Stimulated activated CD4-positive, alpha-beta T cell treated with anti-CD3 and anti-CD28 coated beads, Interleukin-1b, Interleukin-23, amount 100 ng/mL, for 24 hours (primary cell): Measurements from ENCODE around the gene PCDHA1.
A peak's percentile ranks its signal among the peaks of the same experiment; 100 is the strongest.

Experiments
- DNase-seq, 4 experiments: peaks; one replicate each; pipeline ENCODE4 v3.0.0-alpha.2; 2020; ENCODE audit warnings: low read depth in 4 of 4, low spot score in 1 of 4

PCDHA1 gene

DNA sequence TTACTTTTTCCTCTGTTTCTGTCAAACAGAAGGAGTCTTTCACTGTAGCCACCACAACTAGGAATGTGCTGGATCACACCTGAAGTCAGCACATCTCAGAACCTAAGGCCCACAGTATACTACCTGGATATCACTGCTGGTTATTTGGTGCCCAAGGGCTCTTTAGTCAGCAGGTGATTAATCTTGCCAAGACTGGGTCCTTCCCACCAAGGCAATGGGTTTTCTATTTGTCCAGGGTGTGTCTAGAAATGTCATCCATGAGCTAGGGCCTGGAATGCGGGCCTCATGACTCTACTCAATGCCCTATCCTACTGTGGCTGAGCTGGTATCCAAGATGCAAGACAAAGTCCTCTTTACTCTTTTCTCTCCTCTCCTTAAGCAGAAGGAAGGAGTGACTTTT lies 130.4 kb downstream of the PCDHA1 start:
- DNase-seq = no peak

DNA sequence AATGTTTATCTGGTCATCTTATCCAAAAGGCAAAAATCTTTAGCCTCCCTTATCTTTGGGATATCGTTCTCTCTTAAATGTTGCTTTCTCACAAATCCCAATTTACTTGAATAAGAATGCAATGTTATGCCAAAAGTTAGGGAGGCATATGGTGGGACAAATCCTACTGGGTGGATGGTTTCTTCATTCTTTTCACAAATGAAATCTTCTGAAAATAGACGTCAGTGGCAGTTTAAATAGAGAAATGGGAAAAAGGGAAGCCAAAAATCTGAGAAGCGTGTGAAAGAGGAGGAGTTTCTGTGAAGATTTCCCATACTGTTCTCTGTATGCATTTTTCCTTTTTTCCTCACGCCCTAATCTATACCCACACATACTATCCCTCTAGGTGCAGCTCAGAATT lies 137.7 kb downstream of the PCDHA1 start:
- no peak for DNase-seq

DNA sequence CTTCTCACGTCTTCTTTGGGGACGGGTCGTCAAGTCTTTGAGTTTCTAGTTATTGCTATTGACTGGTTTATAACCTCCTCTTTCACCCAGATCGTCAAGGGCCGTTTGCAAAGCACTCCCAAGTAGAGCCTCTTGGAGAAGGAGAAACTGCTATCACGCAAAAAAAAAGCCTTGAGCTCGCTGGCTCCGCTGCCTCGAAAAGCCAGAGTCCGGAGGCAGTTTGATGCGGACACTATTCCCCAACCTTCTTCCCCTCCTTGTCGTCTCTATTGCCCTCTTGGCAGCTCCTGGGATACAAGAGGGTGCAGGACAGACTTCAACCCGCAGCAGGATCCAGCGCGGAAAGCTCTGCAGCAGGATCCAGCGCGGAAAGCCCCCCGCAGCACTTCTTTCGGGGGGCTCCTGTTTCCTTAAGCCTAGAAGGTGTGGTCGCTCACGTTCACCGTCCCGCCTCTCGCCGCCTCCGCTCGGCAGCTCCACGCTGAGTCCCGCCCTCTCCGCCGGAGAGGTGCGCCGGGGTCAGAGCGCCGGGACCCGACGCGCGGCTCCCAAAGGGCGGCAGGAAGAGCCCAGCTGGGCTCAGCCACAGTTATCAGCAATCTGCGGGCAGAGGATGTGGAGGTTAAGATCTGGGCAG lies 140.0 kb downstream of the PCDHA1 start, which contains the start of gene PCDHAC1:
PCDHAC1 (plus strand) TSS at position 494 of the 637 bp plus-strand sequence. CDS start 594 bp downstream, outside the sequence.
- no peak for DNase-seq

DNA sequence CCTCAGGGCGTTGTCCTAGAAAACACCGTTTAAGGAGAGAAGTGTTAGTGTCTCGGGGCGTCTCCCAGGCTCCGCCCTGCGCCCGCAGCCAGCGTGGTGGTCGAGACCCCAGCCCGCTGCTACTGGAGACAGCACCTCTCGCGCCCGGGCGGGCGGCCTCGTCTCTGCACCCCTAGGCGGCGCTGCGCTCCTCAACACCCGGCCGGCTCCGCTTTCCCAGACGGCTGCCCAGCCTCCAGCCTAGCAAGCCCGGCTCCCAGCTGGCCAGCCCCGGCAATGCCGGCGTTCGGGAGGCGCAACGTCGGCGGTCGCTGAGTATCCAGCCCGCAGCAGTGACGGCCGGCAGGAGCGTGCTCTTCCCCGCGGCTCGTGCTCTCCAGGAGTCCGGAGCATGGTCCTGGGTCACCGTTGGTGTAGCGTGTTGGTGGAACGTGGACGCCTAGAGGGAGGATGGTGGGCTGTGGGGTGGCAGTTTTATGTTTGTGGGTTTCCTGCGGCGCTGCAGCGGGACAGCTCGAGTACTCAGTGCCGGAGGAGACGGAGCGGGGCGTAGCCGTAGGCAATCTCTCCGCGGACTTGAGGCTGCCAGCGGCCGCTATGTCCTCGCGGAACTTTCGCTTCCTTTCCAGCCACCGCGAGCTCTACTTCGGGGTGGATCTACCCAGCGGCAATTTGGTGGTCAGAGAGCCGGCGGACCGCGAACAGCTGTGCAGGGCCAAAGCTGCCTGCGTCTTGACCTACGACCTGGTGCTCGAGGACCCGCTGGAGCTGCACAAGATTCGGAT lies 140.7 kb downstream of the PCDHA1 start:
- peak in 3 of 4 experiments; percentile 1 to 30 (median 5) for DNase-seq

DNA sequence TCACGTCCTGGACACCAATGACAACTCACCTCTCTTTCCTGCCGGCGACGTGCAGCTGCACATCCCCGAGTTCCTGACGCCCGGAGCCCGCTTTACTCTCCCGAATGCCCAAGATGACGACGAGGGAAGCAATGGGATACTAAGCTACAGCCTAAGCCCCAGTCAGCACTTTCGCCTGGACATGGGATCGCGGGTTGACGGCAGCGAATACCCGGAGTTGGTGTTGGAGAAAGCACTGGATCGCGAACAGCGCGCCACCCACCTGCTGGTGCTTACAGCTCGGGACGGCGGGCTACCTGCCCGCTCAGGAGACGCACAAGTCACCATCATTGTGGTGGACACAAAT lies 141.3 kb downstream of the PCDHA1 start:
- DNase-seq = no peak

DNA sequence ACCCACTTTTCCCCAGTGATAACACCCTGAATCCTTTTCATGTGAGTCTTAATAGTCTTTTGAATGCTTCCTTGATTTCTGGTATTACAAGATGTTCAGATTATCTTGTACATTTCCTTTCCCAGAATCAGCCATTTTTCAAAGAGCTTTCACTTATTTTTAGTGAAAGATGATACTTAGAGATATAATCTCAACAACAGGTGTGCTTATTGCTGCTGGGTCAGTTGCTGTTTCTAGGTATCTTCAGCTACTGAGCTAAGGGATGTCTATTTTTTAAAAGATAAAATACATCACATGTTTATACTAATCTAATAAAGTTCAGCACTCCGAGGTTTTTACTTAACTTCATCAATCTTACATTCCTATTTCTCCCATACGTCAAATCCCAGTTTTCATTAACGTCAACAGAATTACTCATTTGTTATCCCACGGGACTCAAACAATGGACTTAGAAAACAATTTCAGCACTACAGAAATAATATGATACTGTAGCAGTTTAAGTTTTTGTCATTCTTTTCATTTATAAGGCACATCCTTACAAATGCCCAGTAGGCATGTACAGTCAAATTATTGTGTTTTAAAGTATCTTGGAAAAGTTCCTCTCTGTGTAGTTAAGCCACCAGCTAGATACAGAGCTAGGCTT lies 149.1 kb downstream of the PCDHA1 start:
- no peak for DNase-seq

DNA sequence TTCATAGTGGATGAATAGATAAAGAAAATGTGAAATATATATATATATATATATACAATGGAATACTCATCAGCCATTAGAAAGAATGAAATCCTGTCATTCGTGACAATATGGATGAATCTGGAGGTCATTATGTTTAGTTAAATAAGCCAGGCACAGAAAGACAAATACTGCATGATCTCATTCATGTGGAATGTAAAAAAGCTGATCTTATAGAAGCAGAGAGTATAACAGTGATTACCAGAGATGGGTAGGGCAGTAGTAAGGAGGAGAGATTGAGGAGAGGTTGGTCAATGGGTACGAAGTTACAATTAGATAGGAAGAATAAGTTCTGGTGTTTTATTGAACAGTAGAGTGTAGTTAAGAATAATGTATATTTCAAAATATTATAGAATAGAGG lies 160.6 kb downstream of the PCDHA1 start:
- DNase-seq = no peak

DNA sequence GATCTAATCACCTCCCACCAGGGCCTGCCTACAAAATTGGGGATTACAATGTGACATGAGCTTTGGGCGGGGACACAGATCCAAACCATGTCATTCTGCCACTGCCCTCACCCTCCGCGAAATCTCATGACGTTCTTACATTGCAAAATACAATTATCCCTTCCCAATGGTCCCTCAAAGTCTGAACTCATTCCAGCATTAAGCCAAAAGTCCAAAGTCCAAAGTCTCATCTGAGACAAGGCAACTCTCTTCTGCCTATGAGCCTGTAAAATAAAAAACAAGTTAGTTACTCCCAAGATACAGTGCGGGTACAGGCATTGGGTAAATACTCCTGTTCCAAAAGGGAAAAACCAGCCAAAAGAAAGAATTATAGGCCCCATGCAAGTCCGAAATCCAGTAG lies 165.7 kb downstream of the PCDHA1 start:
- DNase-seq = no peak

DNA sequence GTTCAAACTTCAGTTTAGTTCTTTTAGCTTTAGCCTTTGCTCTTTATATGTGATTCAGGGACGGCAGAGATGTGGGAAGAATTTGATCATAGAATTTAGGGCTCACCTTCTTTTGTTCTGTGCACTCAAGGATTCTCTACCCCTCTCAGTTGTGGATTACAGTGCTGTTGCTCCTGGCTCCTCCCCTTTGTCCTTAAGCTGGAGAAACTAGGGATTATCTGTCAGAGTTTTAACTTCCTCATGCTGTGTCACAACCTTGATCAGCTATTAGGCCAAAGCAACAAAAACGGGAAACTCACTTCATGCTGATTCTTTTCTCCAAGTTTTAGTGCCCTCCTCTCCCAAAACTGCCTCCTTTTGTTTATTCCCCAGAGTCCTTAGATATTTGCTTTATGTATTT lies 167.3 kb downstream of the PCDHA1 start:
- no peak for DNase-seq

DNA sequence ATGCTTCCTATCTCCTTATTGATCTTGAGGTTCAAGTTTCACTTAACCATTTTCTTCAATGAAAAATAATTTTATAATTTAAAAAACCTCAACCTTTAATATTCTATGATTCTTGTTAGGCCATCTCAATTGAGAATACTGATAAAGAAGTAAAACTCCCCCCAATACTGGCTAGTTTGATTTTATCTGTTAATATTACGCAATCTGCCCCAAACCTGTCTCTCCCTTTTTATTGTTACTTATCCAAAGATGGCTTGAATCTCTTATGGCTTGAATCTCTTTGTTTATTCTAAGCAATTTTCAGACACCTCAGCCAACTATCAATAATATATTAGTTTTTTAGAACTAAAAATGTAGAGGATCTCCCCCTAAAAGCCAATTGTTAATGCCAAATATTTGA lies 176.2 kb downstream of the PCDHA1 start:
- DNase-seq = no peak

DNA sequence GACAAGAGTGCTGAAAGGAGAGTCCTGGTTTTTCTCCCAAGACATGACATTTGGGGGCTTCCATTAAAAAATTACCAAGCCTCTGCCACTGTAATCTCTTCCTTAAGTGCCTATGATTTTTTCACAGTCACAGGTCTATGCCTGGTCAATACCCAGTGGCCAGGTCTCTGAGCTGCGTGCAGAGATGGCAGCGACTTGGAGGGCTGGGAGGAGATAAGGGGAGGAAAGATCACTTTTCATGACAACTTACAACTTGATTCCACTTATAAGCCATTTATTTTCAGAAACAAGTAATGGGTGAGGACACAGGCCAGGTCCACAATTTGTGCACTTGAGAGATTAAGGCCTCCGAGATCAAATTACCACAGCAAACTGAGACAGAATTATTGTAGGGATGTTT lies 178.4 kb downstream of the PCDHA1 start:
- DNase-seq = no peak

DNA sequence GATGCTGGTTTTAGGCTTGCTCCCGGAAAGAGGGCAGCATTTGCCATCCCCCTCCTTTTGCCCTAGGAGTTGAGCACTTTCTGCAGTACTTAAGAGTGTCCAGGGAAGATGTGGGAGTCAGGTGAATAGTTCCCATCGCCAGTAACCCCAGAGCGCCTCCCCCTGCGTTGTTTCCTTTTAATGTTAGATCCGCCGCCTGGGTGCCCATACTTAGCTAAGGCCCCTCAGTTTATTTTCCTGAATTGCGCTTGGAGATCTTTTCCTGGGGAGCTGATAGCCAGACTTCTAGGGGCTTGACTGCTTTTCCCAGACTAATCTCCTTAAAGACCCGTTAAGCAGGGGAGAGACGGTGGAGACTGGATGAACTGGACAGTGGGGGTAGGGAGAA lies 180.0 kb downstream of the PCDHA1 start:
- no peak for DNase-seq

DNA sequence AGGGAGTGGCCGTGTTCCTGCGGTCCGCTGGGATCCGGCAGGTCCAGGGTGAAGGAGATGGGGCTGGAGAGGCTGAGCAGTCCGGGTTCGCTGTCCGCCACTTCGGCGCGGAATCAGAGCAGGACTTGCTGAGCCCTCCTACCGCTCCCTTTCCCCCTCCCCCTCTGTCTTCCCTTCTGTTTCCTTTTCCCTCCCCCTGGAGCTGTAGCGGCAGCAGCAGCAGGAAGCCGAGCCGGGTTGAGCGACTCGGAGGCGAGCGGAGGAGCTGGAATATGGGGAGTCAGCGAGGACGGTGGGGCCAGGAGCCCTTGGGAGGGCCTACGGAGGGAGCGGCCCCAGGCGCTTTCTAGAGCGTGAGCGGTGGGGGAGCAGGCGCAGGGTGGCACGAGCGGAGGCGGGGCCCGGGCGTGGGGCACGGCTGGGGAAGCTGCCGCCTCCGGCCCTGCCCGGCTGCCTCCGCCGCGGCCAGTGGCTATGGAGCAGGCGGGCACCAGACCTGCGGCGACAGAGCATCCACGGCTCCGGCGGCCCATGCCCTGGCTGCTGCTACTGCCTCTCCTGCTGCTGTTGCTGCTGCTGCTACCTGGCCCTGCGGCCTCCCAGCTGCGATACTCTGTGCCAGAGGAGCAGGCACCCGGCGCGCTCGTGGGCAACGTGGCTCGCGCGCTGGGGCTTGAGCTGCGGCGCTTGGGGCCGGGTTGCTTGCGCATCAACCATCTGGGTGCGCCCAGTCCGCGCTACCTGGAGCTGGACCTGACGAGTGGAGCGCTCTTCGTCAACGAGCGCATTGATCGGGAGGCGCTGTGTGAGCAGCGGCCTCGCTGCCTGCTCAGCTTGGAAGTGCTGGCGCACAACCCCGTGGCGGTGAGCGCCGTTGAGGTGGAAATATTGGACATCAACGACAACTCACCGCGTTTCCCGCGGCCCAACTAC lies 180.6 kb downstream of the PCDHA1 start, which contains the start of gene PCDHAC2:
PCDHAC2 (plus strand) TSS at position 184 of the 933 bp plus-strand sequence; CDS start at position 475, 291 bp downstream.
- no peak for DNase-seq

DNA sequence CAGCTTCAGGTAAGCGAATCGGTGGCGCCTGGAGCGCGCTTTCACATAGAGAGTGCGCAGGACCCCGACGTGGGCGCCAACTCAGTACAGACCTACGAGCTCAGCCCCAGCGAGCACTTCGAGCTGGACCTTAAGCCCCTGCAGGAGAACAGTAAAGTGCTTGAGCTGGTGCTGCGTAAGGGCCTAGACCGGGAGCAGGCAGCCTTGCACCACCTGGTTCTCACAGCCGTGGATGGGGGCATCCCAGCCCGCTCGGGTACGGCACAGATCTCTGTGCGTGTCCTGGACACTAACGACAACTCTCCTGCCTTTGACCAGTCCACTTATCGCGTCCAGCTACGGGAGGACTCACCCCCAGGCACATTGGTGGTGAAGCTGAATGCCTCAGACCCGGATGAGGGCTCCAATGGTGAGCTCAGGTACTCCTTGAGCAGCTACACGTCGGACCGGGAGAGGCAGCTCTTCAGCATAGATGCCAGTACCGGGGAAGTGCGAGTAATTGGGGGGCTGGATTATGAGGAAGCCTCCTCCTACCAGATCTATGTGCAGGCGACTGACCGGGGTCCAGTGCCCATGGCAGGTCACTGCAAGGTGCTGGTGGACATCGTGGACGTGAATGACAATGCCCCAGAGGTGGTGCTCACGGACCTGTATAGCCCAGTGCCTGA lies 181.4 kb downstream of the PCDHA1 start:
- no peak for DNase-seq

DNA sequence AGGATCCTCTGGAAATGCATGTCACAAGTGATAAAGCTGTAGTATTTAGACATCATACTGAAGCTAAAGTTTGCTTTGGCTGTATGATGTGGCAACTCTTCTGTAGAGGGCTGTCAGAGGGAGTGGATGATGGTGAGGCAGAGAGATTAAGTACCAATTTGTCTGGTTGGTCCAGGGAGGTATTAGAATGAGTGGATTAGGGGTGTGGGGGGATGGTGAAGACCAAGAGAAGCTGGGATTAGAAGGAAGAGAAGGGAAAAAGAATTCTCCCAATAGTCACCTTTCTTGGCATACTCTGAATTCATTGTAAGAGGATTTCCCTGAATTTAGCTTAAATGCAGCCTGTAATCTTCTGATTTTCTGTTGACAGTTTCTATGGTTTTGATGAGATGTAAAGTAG lies 183.9 kb downstream of the PCDHA1 start:
- DNase-seq = no peak

DNA sequence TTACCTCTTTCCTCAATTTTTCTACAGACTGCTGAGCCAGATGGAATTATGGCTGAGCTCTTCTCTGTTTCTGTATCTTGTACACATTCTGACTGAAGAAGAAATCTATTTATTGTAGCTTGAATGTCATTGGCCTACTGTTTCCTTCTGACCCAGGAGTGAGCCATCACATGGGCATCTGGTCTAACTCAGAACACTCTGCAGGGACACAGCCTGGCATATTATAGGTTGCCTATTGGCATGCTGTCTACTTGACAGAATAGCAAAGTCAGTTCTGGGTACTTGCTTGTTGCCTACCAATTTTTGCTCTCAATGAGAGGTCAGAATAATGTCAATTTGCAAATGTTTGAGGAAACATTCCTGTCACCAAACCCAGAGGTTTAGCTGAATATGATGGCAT lies 187.6 kb downstream of the PCDHA1 start:
- DNase-seq = no peak

DNA sequence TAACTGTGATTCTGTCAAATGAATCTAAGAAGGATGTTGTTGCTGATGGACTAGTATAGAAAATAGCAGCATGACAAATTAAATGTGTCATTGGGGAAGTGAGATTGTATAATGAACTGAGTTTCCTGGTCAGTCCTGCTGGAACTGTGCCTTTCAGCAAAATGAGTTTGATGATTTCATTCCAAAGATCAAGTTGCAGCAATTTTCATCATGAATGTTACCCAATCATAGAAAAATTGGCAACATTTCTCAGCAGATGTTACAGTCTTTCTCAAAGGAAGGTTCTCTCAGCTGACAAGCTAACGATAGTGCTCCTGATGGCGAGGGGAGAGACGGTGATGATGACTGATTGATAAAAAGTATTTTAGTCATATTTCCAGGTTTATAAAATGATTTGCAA lies 191.1 kb downstream of the PCDHA1 start:
- no peak for DNase-seq

DNA sequence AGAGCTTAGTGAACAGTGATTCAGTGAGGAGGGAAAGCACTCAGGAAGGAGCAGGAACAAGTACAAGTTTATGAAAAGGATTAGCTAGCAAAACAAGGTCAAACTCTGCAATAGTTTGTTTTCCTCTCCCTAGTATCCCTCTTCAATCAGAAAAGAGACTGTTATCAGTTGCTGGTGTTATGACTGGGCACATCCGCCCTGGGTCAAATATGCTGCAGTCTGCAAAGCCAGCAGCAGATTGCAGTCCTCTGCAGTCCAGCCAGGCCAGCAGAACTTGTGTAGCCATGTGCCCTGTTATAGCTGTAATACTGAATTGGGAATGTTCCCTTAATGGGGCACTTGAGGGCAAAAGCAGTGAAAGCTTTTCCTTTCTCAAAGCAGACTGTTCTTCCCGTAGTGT lies 192.3 kb downstream of the PCDHA1 start:
- no peak for DNase-seq

DNA sequence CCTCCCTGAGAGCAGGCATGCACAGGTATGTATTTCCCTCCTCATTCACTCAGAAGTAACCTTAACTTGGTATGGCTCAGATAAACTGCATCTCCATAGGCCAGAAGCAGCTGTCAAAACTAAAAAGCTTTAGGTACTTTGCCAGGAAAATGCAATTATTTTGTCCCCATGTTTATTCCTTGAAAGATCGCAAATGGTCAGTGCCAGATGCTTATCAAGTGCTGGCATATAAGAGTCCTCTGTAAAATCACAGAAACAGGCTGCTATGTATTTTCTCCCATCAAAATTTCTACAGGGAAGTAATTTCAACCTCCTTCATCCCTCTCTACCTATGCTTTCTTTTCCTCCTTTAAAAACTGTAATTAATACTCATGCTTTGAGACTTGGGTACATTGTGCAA lies 193.0 kb downstream of the PCDHA1 start:
- DNase-seq = no peak

DNA sequence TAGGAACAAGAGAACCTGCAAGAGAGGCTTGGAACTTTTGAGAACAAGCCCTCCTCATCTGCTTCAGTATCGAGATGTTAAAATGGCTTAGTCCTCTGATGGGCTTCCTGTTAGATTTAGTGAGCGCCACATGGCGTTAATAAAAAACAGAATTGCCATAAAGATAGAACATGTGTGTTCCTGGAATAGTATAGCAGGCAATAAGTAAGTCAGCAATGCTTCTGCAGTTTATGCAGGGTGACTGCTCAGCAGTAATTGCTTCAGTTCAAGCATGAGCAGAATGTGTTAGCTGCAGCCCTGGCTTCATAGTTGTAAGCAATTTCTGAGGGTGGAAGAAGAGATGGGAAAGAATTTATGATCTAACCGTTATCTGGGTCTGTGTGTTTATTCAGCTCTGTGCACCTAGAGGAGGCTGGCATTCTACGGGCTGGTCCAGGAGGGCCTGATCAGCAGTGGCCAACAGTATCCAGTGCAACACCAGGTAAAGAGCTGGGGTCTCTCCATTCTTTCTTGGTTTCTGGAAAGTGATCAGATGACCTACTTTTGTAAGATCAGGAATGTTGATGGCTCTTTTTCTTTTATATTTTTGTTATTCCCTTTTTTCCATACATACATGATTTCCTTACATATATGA lies 196.3 kb downstream of the PCDHA1 start:
- no peak for DNase-seq
